ENCODE data around the gene ZNRF1. TPM values are rescaled to one million over a fixed set of nuclear protein-coding genes. Genes with fewer than 3 reads are reported as not detected.

The ZNRF1 gene
- total and polyA plus RNA-seq, 2 of the 4 experiments (the other 2 are of a cell fraction), result 8.2 to 20.7 TPM

GRCh38 chr16:75108792-75109731 is 110.2 kb downstream of the ZNRF1 start:
- Histone ChIP-seq H4K8ac (ENCODE audit: low read depth in 2 of 2, low read length in 2 of 2) (peak overlapping the region; percentile 38 to 43; a peak in 3 of 4 replicates), H3K9me3 (ENCODE audit: control insufficient read depth, insufficient read depth, low read length) (no peaks in the 10 kb centered on the region), H3K56ac (ENCODE audit: extremely low read depth, insufficient read depth, low read length) (no peak overlapping the region), H4K91ac (ENCODE audit: insufficient read depth, low read depth, low read length) (peak overlapping the region; percentile 82), H3K36me3 (ENCODE audit: control insufficient read depth, insufficient read depth, low read length) (no peaks in the 10 kb centered on the region; the same call in 1 of the 2 replicates), H3K27ac (ENCODE audit: insufficient read depth, low read length) (peak overlapping the region; percentile 65), H3K9me1 (ENCODE audit: insufficient read depth, low read length) (peaks cover 25% of the 10 kb centered on the region), H3K4me2 (ENCODE audit: low read depth, low read length) (peak overlapping the region; percentile 16; the same call in 1 of the 2 replicates), H2AK9ac (replicated peaks; ENCODE audit: low read depth, low read length, poor library complexity) (peak overlapping the region; percentile 4), H2BK20ac (ENCODE audit: low read depth, low read length) (peak overlapping the region; percentile 79), H2BK120ac (ENCODE audit: low read depth, low read length) (peak overlapping the region; percentile 93), H3K18ac (ENCODE audit: low read depth, low read length) (peak overlapping the region; percentile 74), H2AFZ (replicated peaks; ENCODE audit: low read length, poor library complexity) (peak overlapping the region; percentile 77), H4K20me1 (ENCODE audit: insufficient read depth, low read length) (peaks cover 10% of the 10 kb centered on the region), H2AK5ac (ENCODE audit: low read depth, low read length) (peak overlapping the region; percentile 79), H3K4me1 (ENCODE audit: control insufficient read depth, insufficient read depth, low read length) (peaks cover 49% of the 10 kb centered on the region), H3K9ac (ENCODE audit: low read depth, low read length) (no peak overlapping the region), H3K14ac (replicated peaks; ENCODE audit: low read depth, low read length) (peak overlapping the region; percentile 83), H3K4me3 (ENCODE audit: insufficient read depth, low read depth, low read length) (no peak overlapping the region), H3K23ac (ENCODE audit: low read depth, low read length) (peak overlapping the region; percentile 60; the same call in 1 of the 2 replicates), H2BK15ac (ENCODE audit: low read depth, low read length) (peak overlapping the region; percentile 24; the same call in 1 of the 3 replicates), H4K5ac (ENCODE audit: low read depth, low read length) (peak overlapping the region; percentile 73), H2BK5ac (ENCODE audit: low read depth, low read length, poor library complexity, severe bottlenecking) (peak overlapping the region; percentile 86), H3K4ac (ENCODE audit: low read depth, low read length) (peak overlapping the region; percentile 93), H3K27me3 (ENCODE audit: control insufficient read depth, insufficient read depth, low read length) (no peaks in the 10 kb centered on the region), H3K79me1 (ENCODE audit: low read depth in 1 of 2, low read length in 2 of 2) (peaks cover 11 to 58% of the 10 kb centered on the region in 2 experiments)
- BruUV-seq (replicated peaks), result no TSS peak
- WGBS, 2 experiments (ENCODE audit: extremely low coverage in 2 of 2, insufficient read length in 1 of 2), result 41% methylated on average over 16 of the region's 27 CpGs; no CpG with 5 or more reads in 1 of the 2 experiments
- DNase-seq, result peak; percentile 96
- peak; percentile 22 for ATAC-seq (ENCODE audit: low read depth)
- intact Hi-C loops (cut with micrococcal nuclease) (no loop called here), in situ Hi-C loops (cut with MboI; ENCODE audit: low sequenced_read_pairs) (loop anchor here (5.0 kb wide), 1 partner anchor 107 kb away; no protein-coding TSS in a partner anchor), dilution Hi-C loops (cut with HindIII; ENCODE audit: low sequenced_read_pairs, unreplicated experiment) (no loop called here)
- POLR2A ChIA-PET (ENCODE audit: unreplicated experiment), result no interaction called here
- CTCF ChIA-PET, result interaction anchor here (0.7 to 1.1 kb wide), 3 partner anchors 111 to 156 kb away, joined by 3 to 4 read pairs (median 4); partner anchors contain the start of gene ZNRF1
- TF ChIP-seq MAFK (IDR thresholded peaks at IDR 0.05; ENCODE audit: low read depth, low read length), result peak; percentile 59; the same call in 1 of the 2 replicates
- TF ChIP-seq RFX5 (IDR thresholded peaks at IDR 0.05; ENCODE audit: low read depth, low read length), result no peak
- TF ChIP-seq, protein P1, sequence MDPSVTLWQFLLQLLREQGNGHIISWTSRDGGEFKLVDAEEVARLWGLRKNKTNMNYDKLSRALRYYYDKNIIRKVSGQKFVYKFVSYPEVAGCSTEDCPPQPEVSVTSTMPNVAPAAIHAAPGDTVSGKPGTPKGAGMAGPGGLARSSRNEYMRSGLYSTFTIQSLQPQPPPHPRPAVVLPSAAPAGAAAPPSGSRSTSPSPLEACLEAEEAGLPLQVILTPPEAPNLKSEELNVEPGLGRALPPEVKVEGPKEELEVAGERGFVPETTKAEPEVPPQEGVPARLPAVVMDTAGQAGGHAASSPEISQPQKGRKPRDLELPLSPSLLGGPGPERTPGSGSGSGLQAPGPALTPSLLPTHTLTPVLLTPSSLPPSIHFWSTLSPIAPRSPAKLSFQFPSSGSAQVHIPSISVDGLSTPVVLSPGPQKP (IDR thresholded peaks at IDR 0.05; ENCODE audit: borderline replicate concordance, low read depth, low read length), result no peak
- peak; percentile 90; the same call in 1 of the 2 replicates for TF ChIP-seq MXI1 (IDR thresholded peaks at IDR 0.05; ENCODE audit: borderline replicate concordance, low read depth, low read length)
- 0 out of 2 replicates have a peak, but pooled peaks have one; percentile 2 for TF ChIP-seq RAD21 (IDR thresholded peaks at IDR 0.05; ENCODE audit: low read length)
- TF ChIP-seq, protein P2, sequence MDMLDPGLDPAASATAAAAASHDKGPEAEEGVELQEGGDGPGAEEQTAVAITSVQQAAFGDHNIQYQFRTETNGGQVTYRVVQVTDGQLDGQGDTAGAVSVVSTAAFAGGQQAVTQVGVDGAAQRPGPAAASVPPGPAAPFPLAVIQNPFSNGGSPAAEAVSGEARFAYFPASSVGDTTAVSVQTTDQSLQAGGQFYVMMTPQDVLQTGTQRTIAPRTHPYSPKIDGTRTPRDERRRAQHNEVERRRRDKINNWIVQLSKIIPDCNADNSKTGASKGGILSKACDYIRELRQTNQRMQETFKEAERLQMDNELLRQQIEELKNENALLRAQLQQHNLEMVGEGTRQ (IDR thresholded peaks at IDR 0.05; ENCODE audit: low read depth, low read length), result no peak
- peak; percentile 83 for TF ChIP-seq FOS (IDR thresholded peaks at IDR 0.05; ENCODE audit: low read depth, low read length)
- TF ChIP-seq MAZ (IDR thresholded peaks at IDR 0.05; ENCODE audit: borderline replicate concordance, low read depth, low read length), result peak; percentile 38; the same call in 1 of the 2 replicates
- TF ChIP-seq BHLHE40 (IDR thresholded peaks at IDR 0.05; ENCODE audit: low read depth, low read length), result peak; percentile 69
- TF ChIP-seq RCOR1 (IDR thresholded peaks at IDR 0.05; ENCODE audit: insufficient replicate concordance, low read length), result peak; percentile 77
- peak; percentile 67; the same call in 1 of the 2 replicates for TF ChIP-seq NFE2L2 (IDR thresholded peaks at IDR 0.05; ENCODE audit: low read depth, low read length)
